ENCODE measurements around the gene PLA2G4E.

PLA2G4E gene

DNA sequence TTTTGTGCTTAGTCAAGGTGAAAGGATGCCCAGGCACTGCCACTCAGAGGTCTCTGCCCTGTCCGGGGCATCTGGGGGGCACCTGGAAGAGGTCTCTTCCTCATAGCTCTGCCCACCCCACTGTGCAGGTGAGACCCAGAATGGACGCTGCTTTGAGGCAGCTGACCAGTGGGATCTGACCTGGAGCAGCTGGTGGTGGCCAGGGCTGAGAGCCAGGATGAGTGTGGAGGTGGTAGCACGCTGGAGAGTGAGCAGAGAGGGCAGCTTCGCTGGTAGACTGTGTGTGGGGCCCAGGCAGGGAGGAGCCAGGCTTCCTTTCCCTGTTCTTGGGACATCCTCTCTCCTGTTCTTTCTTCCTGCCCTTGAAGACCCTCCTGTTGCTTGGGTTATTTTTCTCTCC is 32.2 kb upstream of the PLA2G4E start:
- TF ChIP-seq, protein P1, sequence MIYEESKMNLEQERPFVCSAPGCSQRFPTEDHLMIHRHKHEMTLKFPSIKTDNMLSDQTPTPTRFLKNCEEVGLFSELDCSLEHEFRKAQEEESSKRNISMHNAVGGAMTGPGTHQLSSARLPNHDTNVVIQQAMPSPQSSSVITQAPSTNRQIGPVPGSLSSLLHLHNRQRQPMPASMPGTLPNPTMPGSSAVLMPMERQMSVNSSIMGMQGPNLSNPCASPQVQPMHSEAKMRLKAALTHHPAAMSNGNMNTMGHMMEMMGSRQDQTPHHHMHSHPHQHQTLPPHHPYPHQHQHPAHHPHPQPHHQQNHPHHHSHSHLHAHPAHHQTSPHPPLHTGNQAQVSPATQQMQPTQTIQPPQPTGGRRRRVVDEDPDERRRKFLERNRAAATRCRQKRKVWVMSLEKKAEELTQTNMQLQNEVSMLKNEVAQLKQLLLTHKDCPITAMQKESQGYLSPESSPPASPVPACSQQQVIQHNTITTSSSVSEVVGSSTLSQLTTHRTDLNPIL (CRISPR knock-in tag; IDR thresholded peaks at IDR 0.05; ENCODE audit: low read depth): no peak
- TF ChIP-seq ZNF70 (CRISPR knock-in tag; IDR thresholded peaks at IDR 0.05) (no peak), PPARA (CRISPR knock-in tag; IDR thresholded peaks at IDR 0.05; ENCODE audit: borderline replicate concordance) (no peak), ESRRG (CRISPR knock-in tag; IDR thresholded peaks at IDR 0.05) (no peak), BACH2 (CRISPR knock-in tag; IDR thresholded peaks at IDR 0.05; ENCODE audit: borderline replicate concordance) (no peak), RARB (CRISPR knock-in tag; IDR thresholded peaks at IDR 0.05) (no peak), TCF4 (CRISPR knock-in tag; IDR thresholded peaks at IDR 0.05; ENCODE audit: borderline replicate concordance) (no peak)
- TF ChIP-seq, protein P2, sequence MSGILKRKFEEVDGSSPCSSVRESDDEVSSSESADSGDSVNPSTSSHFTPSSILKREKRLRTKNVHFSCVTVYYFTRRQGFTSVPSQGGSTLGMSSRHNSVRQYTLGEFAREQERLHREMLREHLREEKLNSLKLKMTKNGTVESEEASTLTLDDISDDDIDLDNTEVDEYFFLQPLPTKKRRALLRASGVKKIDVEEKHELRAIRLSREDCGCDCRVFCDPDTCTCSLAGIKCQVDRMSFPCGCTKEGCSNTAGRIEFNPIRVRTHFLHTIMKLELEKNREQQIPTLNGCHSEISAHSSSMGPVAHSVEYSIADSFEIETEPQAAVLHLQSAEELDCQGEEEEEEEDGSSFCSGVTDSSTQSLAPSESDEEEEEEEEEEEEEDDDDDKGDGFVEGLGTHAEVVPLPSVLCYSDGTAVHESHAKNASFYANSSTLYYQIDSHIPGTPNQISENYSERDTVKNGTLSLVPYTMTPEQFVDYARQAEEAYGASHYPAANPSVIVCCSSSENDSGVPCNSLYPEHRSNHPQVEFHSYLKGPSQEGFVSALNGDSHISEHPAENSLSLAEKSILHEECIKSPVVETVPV (CRISPR knock-in tag; IDR thresholded peaks at IDR 0.05): no peak
- ATAC-seq: no peak

DNA sequence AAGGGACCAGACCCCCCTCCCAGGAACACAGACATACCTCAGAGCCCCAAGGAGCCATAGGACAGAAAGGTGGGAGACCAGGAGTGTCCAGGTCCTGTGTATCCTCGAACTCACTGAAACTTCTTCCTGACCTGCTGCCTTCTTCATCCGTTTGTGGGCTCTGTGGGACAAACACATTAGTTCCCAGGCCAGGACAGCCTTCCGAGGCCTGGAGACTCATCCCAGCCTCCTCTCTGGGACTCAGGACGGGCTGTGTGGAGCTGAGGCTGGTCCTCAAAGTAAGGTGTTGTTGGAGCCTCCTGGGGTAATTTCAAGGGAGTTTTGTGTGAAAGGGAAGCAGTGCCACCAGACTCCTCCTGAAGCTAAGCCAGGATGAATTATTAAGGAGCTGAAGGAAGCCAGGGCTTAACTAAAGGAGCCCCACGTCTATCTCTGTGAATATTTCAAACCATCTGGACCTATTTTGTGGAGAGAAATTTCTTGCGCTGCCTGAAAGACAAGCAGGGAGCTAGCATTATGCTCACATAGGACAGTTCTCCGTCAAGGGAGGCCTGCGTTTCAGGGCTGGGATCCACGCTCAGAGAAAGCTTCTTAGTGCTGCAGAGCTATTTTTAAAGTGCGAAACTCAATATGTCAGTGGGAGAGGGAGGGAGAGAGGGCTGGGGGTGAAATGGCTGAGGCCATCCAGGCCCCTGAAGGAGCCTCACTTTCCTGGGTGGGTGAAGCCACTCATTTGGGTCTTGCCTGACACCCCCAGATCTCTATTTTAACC is 29.8 kb upstream of the PLA2G4E start:
- no peak for TF ChIP-seq ZNF8 (CRISPR knock-in tag; IDR thresholded peaks at IDR 0.05)
- no peak for TF ChIP-seq RARB (CRISPR knock-in tag; IDR thresholded peaks at IDR 0.05)
- no peak for TF ChIP-seq BACH2 (CRISPR knock-in tag; IDR thresholded peaks at IDR 0.05; ENCODE audit: borderline replicate concordance)

DNA sequence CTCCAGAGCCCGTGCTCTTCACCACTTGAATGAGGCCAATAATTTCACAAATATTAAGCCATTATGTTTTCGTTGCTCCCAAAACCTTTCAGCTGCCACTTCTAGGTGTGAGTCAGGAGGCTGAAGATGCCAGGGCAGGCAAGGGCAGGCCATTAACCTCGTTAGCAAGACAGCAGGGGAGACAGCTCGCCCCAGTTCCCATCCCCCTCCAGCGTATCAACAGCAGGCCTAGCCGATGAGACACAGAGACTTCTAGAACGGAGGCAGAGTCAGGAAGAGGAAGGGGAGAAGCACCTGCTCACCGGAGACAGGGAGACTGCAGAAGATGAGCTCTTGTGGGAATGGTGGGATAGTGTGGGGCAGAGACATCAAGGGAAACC is 28.0 kb upstream of the PLA2G4E start:
- no peak for ATAC-seq
- TF ChIP-seq, protein P1 (CRISPR knock-in tag; IDR thresholded peaks at IDR 0.05; ENCODE audit: low read depth): no peak
- no peak for TF ChIP-seq ARNTL (CRISPR knock-in tag; IDR thresholded peaks at IDR 0.05; ENCODE audit: borderline replicate concordance, low read depth)
- TF ChIP-seq ISL1 (CRISPR knock-in tag; IDR thresholded peaks at IDR 0.05): no peak
- TF ChIP-seq OSR1 (CRISPR knock-in tag; IDR thresholded peaks at IDR 0.05): no peak
- no peak for TF ChIP-seq TOX (CRISPR knock-in tag; IDR thresholded peaks at IDR 0.05; ENCODE audit: borderline replicate concordance)
- TF ChIP-seq, protein P3, sequence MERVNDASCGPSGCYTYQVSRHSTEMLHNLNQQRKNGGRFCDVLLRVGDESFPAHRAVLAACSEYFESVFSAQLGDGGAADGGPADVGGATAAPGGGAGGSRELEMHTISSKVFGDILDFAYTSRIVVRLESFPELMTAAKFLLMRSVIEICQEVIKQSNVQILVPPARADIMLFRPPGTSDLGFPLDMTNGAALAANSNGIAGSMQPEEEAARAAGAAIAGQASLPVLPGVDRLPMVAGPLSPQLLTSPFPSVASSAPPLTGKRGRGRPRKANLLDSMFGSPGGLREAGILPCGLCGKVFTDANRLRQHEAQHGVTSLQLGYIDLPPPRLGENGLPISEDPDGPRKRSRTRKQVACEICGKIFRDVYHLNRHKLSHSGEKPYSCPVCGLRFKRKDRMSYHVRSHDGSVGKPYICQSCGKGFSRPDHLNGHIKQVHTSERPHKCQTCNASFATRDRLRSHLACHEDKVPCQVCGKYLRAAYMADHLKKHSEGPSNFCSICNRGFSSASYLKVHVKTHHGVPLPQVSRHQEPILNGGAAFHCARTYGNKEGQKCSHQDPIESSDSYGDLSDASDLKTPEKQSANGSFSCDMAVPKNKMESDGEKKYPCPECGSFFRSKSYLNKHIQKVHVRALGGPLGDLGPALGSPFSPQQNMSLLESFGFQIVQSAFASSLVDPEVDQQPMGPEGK (CRISPR knock-in tag; IDR thresholded peaks at IDR 0.05; ENCODE audit: borderline replicate concordance): no peak
- TF ChIP-seq ZNF70 (CRISPR knock-in tag; IDR thresholded peaks at IDR 0.05): no peak
- no peak for TF ChIP-seq BACH2 (CRISPR knock-in tag; IDR thresholded peaks at IDR 0.05; ENCODE audit: borderline replicate concordance)
- no peak for TF ChIP-seq RARB (CRISPR knock-in tag; IDR thresholded peaks at IDR 0.05)
- no peak for TF ChIP-seq ZNF565 (CRISPR knock-in tag; conservative IDR thresholded peaks at IDR 0.05; ENCODE audit: low read depth)
- no peak for TF ChIP-seq GLIS3 (CRISPR knock-in tag; IDR thresholded peaks at IDR 0.05)
- no peak for TF ChIP-seq PPARA (CRISPR knock-in tag; IDR thresholded peaks at IDR 0.05; ENCODE audit: borderline replicate concordance)

More for the DNA sequence above, 29.8 kb upstream of the PLA2G4E start:
- ATAC-seq: no peak

DNA sequence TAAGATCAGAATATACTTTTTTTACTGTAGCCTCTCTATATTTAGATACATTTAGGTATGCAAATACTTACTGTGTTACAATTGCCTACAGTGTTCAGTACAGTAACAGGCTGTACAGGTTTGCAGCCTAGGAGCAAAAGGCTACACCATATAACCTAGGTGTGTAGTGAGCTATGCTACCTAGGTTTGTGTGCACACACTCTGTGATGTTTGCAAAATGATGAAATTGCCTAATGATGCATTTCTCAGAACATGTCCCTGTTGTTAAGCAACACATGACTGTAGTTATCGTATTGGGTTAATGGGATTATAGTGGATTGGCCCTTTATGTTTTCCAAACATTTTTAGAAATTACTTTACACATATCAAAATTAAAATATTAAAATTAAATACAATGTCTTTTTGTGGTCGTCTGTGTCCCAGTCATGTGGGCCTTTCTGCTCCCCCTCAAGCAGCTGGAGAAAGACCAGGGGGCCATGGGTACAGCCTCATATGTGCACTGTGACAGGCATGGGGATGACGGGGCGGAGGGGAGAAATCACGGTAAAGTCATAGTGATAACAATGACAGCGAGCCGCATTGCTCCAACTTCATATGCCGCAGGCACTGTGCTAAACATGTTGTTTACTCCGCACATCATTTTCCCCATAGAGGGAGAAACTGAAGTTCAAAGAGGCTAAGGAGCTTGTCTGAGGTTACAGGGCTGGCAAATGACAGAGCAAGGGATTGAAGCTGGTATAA is 27.4 kb upstream of the PLA2G4E start:
- ATAC-seq: no peak
- TF ChIP-seq ZFP3 (CRISPR knock-in tag; IDR thresholded peaks at IDR 0.05) (no peak), RARB (CRISPR knock-in tag; IDR thresholded peaks at IDR 0.05) (no peak), ESRRG (CRISPR knock-in tag; IDR thresholded peaks at IDR 0.05) (no peak), ZNF70 (CRISPR knock-in tag; IDR thresholded peaks at IDR 0.05) (no peak), ZC3H10 (CRISPR knock-in tag; IDR thresholded peaks at IDR 0.05) (no peak), SNAI2 (CRISPR knock-in tag; IDR thresholded peaks at IDR 0.05) (no peak), OSR1 (CRISPR knock-in tag; IDR thresholded peaks at IDR 0.05) (no peak), ZNF565 (CRISPR knock-in tag; conservative IDR thresholded peaks at IDR 0.05; ENCODE audit: low read depth) (no peak), TOX (CRISPR knock-in tag; IDR thresholded peaks at IDR 0.05; ENCODE audit: borderline replicate concordance) (no peak), CSDC2 (CRISPR knock-in tag; IDR thresholded peaks at IDR 0.05) (no peak), ZFP30 (CRISPR knock-in tag; IDR thresholded peaks at IDR 0.05) (no peak), ISL1 (CRISPR knock-in tag; IDR thresholded peaks at IDR 0.05) (no peak), PPARA (CRISPR knock-in tag; IDR thresholded peaks at IDR 0.05; ENCODE audit: borderline replicate concordance) (no peak), BACH2 (CRISPR knock-in tag; IDR thresholded peaks at IDR 0.05; ENCODE audit: borderline replicate concordance) (no peak)
- TF ChIP-seq, protein P1 (CRISPR knock-in tag; IDR thresholded peaks at IDR 0.05; ENCODE audit: low read depth): no peak
- TF ChIP-seq, protein P3 (CRISPR knock-in tag; IDR thresholded peaks at IDR 0.05; ENCODE audit: borderline replicate concordance): no peak
- TF ChIP-seq, protein P4, sequence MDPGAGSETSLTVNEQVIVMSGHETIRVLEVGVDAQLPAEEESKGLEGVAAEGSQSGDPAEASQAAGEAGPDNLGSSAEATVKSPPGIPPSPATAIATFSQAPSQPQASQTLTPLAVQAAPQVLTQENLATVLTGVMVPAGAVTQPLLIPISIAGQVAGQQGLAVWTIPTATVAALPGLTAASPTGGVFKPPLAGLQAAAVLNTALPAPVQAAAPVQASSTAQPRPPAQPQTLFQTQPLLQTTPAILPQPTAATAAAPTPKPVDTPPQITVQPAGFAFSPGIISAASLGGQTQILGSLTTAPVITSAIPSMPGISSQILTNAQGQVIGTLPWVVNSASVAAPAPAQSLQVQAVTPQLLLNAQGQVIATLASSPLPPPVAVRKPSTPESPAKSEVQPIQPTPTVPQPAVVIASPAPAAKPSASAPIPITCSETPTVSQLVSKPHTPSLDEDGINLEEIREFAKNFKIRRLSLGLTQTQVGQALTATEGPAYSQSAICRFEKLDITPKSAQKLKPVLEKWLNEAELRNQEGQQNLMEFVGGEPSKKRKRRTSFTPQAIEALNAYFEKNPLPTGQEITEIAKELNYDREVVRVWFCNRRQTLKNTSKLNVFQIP (CRISPR knock-in tag; IDR thresholded peaks at IDR 0.05; ENCODE audit: borderline replicate concordance, low read depth): no peak
